T-cell (primary cell): ENCODE data around the gene C2CD2L. TPM values are rescaled to one million over a fixed set of nuclear protein-coding genes. Genes with fewer than 3 reads are reported as not detected.
"Not testable (repeated sequence)": the region's sequence is repeated elsewhere in the genome, so short reads cannot be mapped to it uniquely, and the experiment has no call there.

Experiments
- ATAC-seq, 4 experiments: fragments of 200-7000 bp in 3 of 4; fragments of 150-1000 bp in 1 of 4; cut with Tn5 transposase; replicated peaks in 1 of 4; 1 replicate in 3 of 4; 2 replicates in 1 of 4; pipeline ENCODE4 v1.10.0; 2021; ENCODE audit warnings: moderate library complexity in 3 of 4, mild to moderate bottlenecking in 2 of 4, moderate number of reproducible peaks in 1 of 4
- CTCF ChIA-PET, 2 donors: fragments of 300-600 bp; sonication (Branson Sonifier 250); formaldehyde crosslinking; loops; one replicate each; lab custom pipeline; 2022; ENCODE audit warnings: antibody characterized with exemption in 2 of 2; lab: Charles Lee
- POLR2A ChIA-PET, 2 donors: fragments of 300-600 bp; sonication (Branson Sonifier 250); formaldehyde crosslinking; loops; one replicate each; lab custom pipeline; 2022; ENCODE audit warnings: antibody characterized with exemption in 2 of 2; lab: Charles Lee
- DNase-seq, 35 experiments: peaks; one replicate each; pipeline versions ENCODE4 v3.0.0 to v3.0.0-alpha.2; 2013 to 2023
- H3K27ac ChIP-seq: one replicate; pipeline ENCODE4 v1.5.1; 2013; ENCODE audit warnings: low read length
- H3K27me3 ChIP-seq, 2 experiments: replicated peaks in 1 of 2; 1 replicate in 1 of 2; 2 replicates in 1 of 2; pipeline versions ENCODE4 v1.6.1 to v1.7.0; 2013; ENCODE audit warnings: low read length in 1 of 2, mixed read lengths in 1 of 2; ENCODE audit not compliant: control insufficient read depth in 2 of 2, insufficient read depth in 2 of 2; ENCODE audit errors: extremely low read depth in 1 of 2
- H3K36me3 ChIP-seq, 2 donors: 1 replicate in 1 of 2; 2 replicates in 1 of 2; pipeline versions ENCODE4 v1.6.1 to v1.7.0; 2013; ENCODE audit warnings: low read length in 1 of 2; ENCODE audit not compliant: control insufficient read depth in 2 of 2, insufficient read depth in 1 of 2; ENCODE audit errors: extremely low read depth in 1 of 2
- H3K4me1 ChIP-seq, 2 experiments: 1 replicate in 1 of 2; 2 replicates in 1 of 2; pipeline versions ENCODE4 v1.6.1 to v1.7.0; 2013; ENCODE audit warnings: low read length in 2 of 2, mixed read lengths in 1 of 2; ENCODE audit not compliant: insufficient read depth in 2 of 2, control insufficient read depth in 1 of 2; ENCODE audit errors: extremely low read depth in 1 of 2
- H3K4me3 ChIP-seq, 2 donors: 1 replicate in 1 of 2; 2 replicates in 1 of 2; pipeline versions ENCODE4 v1.5.1 to v1.7.0; 2013; ENCODE audit warnings: mild to moderate bottlenecking in 2 of 2, low read length in 1 of 2, moderate library complexity in 1 of 2; ENCODE audit not compliant: control insufficient read depth in 1 of 2; ENCODE audit errors: extremely low read depth in 1 of 2
- H3K9me3 ChIP-seq: 2 replicates; pipeline ENCODE4 v1.7.0; 2013
- H3K27ac Mint-ChIP-seq, 2 donors: one replicate each; pipeline ENCODE4 v1.8.0; 2020 to 2021; ENCODE audit warnings: mild to moderate bottlenecking in 2 of 2, mixed read lengths in 2 of 2
- H3K27me3 Mint-ChIP-seq, 2 donors: one replicate each; pipeline ENCODE4 v1.8.0; 2021 to 2022; ENCODE audit warnings: mixed read lengths in 2 of 2
- H3K36me3 Mint-ChIP-seq: one replicate; pipeline ENCODE4 v1.8.0; 2021; ENCODE audit warnings: mixed read lengths
- H3K4me1 Mint-ChIP-seq, 3 donors: one replicate each; pipeline ENCODE4 v1.8.0; 2020 to 2022; ENCODE audit warnings: mixed read lengths in 3 of 3, mild to moderate bottlenecking in 1 of 3
- H3K4me3 Mint-ChIP-seq, 3 donors: one replicate each; pipeline ENCODE4 v1.8.0; 2020 to 2022; ENCODE audit warnings: mild to moderate bottlenecking in 3 of 3, mixed read lengths in 3 of 3, moderate library complexity in 3 of 3
- H3K9me3 Mint-ChIP-seq, 3 donors: one replicate each; pipeline ENCODE4 v1.8.0; 2020 to 2022; ENCODE audit warnings: mixed read lengths in 3 of 3
- WGBS: methylation state at CpG from one replicate; pipeline ENCODE4 v1.1.5; 2013; ENCODE audit warnings: missing lambda C conversion rate; ENCODE audit not compliant: insufficient coverage; 5-methylcytosine and 5-hydroxymethylcytosine counted together
- total RNA-seq, 35 experiments: library from RNA in 6 of 35; stranded (reverse) in 6 of 35; fragments of 120-200 nt in 1 of 35; gene quantifications; one replicate each; pipeline versions ENCODE4 v1.2.1 to v1.2.4 and lab custom pipeline; 2013 to 2026

The C2CD2L gene
- total RNA-seq, 5 donors from 2014 or later (not counting 1 experiment from before 2014, with no cell fraction given): 18.9 to 36.4 (median 30.6) TPM

GRCh38 chr11:119126675-119127268 lies 19.6 kb downstream of the C2CD2L start:
- peaks cover 12 to 60% of the 10 kb centered on the region in 2 donors for H3K36me3 ChIP-seq
- ChIA-PET POLR2A (interaction anchor here in 1 of 2 donors (0.6 to 0.7 kb wide), 3 partner anchors 11 to 599 kb away, joined by 4 to 8 read pairs (median 6); no protein-coding TSS in a partner anchor), CTCF (no interaction called here)
- Mint-ChIP-seq H3K36me3 (peaks cover 33% of the 10 kb centered on the region), H3K27me3 (no peaks in the 10 kb centered on the region), H3K4me3 (no peak overlapping the region), H3K9me3 (no peaks in the 10 kb centered on the region), H3K27ac (peak overlapping the region; percentile 69 to 72), H3K4me1 (peaks cover 27 to 39% (median 33%) of the 10 kb centered on the region in 3 donors)
- ATAC-seq: no peak
- H3K27ac ChIP-seq: no peak overlapping the region
- no peaks in the 10 kb centered on the region for H3K9me3 ChIP-seq
- peaks cover 8 to 14% of the 10 kb centered on the region in 2 experiments for H3K4me1 ChIP-seq
- 100% methylated on average over 1 of the region's 5 CpGs for WGBS
- H3K4me3 ChIP-seq: no peak overlapping the region
- no peaks in the 10 kb centered on the region for H3K27me3 ChIP-seq
- DNase-seq: no peak

- Histone ChIP-seq H3K9me3 (no peaks in the 10 kb centered on the region), H3K4me3 (no peak overlapping the region), H3K36me3 (peaks cover 26 to 68% of the 10 kb centered on the region in 2 donors), H3K27ac (no peak overlapping the region), H3K27me3 (no peaks in the 10 kb centered on the region), H3K4me1 (no peaks in the 10 kb centered on the region)
- no peaks in the 10 kb centered on the region for H3K9me3 Mint-ChIP-seq
- no peaks in the 10 kb centered on the region for H3K27me3 Mint-ChIP-seq
- ChIA-PET CTCF (interaction anchor here in 1 of 2 donors (0.6 to 0.7 kb wide), 3 partner anchors 45 to 954 kb away, joined by 3 to 4 read pairs (median 3); partner anchors contain the start of gene SCN2B), POLR2A (interaction anchor here in 1 of 2 donors (0.5 kb wide), 1 partner anchor 15 kb away, joined by 8 read pairs; no protein-coding TSS in a partner anchor)
- peaks cover 44% of the 10 kb centered on the region for H3K36me3 Mint-ChIP-seq
- no peak for ATAC-seq
- H3K27ac Mint-ChIP-seq: no peak overlapping the region
- H3K4me1 Mint-ChIP-seq: peaks cover 0 to 14% (median 10%) of the 10 kb centered on the region in 3 donors
- no peak for DNase-seq
- 86% methylated on average over 1 of the region's 3 CpGs for WGBS
- H3K4me3 Mint-ChIP-seq: no peak overlapping the region
Observed at GRCh38 chr11:119130662-119131061, 23.5 kb downstream of the C2CD2L start.

- Histone ChIP-seq H3K36me3 (peaks cover 24 to 50% of the 10 kb centered on the region in 2 donors), H3K4me1 (no peaks in the 10 kb centered on the region)
Observed at GRCh38 chr11:119134389-119134978, 27.3 kb downstream of the C2CD2L start.

GRCh38 chr11:119139276-119139675 lies 32.1 kb downstream of the C2CD2L start:
- H3K4me3 Mint-ChIP-seq, H3K27ac Mint-ChIP-seq, H3K4me1 ChIP-seq, H3K4me1 Mint-ChIP-seq, H3K9me3 ChIP-seq, H3K9me3 Mint-ChIP-seq, ATAC-seq, H3K36me3 Mint-ChIP-seq, H3K36me3 ChIP-seq, CTCF ChIA-PET, POLR2A ChIA-PET, H3K4me3 ChIP-seq, H3K27ac ChIP-seq, DNase-seq: not testable (repeated sequence)
- peaks cover 0 to 23% of the 10 kb centered on the region in 2 experiments for H3K27me3 ChIP-seq
- 94% methylated on average over 6 of the region's 10 CpGs for WGBS
- H3K27me3 Mint-ChIP-seq: peaks cover 5 to 22% of the 10 kb centered on the region in 2 donors

More at GRCh38 chr11:119134389-119134978, 27.3 kb downstream of the C2CD2L start:
- WGBS: 96% methylated on average over 2 of the region's 4 CpGs
- H3K27me3 ChIP-seq: no peaks in the 10 kb centered on the region
- peaks cover 0 to 8% of the 10 kb centered on the region in 2 donors for H3K27me3 Mint-ChIP-seq
- H3K36me3 Mint-ChIP-seq: peaks cover 44% of the 10 kb centered on the region
- H3K9me3 ChIP-seq: no peaks in the 10 kb centered on the region
- H3K4me3 ChIP-seq: no peak overlapping the region
- H3K9me3 Mint-ChIP-seq: no peaks in the 10 kb centered on the region
- DNase-seq (no peak), ATAC-seq (peak in 2 of 4 experiments; percentile 16 to 42)
- no peak overlapping the region for H3K4me3 Mint-ChIP-seq
- no peak overlapping the region for H3K27ac ChIP-seq
- CTCF ChIA-PET: no interaction called here
- H3K27ac Mint-ChIP-seq: no peak overlapping the region
- POLR2A ChIA-PET: no interaction called here
- H3K4me1 Mint-ChIP-seq: peaks cover 0 to 3% (median 2%) of the 10 kb centered on the region in 3 donors

GRCh38 chr11:119144825-119145486 lies 37.8 kb downstream of the C2CD2L start:
- Mint-ChIP-seq H3K4me1 (peaks cover 10 to 15% (median 13%) of the 10 kb centered on the region in 3 donors), H3K27me3 (peaks cover 28 to 49% of the 10 kb centered on the region in 2 donors), H3K4me3 (no peak overlapping the region), H3K36me3 (no peaks in the 10 kb centered on the region), H3K27ac (no peak overlapping the region), H3K9me3 (no peaks in the 10 kb centered on the region)
- ATAC-seq: no peak
- Histone ChIP-seq H3K4me1 (peaks cover 0 to 21% of the 10 kb centered on the region in 2 experiments), H3K27me3 (peaks cover 0 to 65% of the 10 kb centered on the region in 2 experiments), H3K4me3 (no peak overlapping the region), H3K27ac (no peak overlapping the region), H3K9me3 (no peaks in the 10 kb centered on the region), H3K36me3 (no peaks in the 10 kb centered on the region)
- CTCF ChIA-PET: interaction anchor here (0.6 to 0.7 kb wide), 2 partner anchors 35 to 51 kb away, joined by 3 to 6 read pairs; no protein-coding TSS in a partner anchor
- whole genome bisulfite sequencing: 33% methylated on average over 2 of the region's 7 CpGs
- POLR2A ChIA-PET: interaction anchor here in 1 of 2 donors (0.6 kb wide), 1 partner anchor 803 kb away, joined by 3 read pairs; no protein-coding TSS in a partner anchor
- peak in 10 of 35 experiments; percentile 10 to 40 (median 16) for DNase-seq

- H3K27ac Mint-ChIP-seq: no peak overlapping the region
- 68% methylated on average over 3 of the region's 3 CpGs for WGBS
- no peaks in the 10 kb centered on the region for H3K9me3 Mint-ChIP-seq
- H3K4me3 Mint-ChIP-seq: no peak overlapping the region
- H3K27me3 Mint-ChIP-seq: peaks cover 28 to 47% of the 10 kb centered on the region in 2 donors
- H3K9me3 ChIP-seq: no peaks in the 10 kb centered on the region
- peaks cover 10 to 15% (median 13%) of the 10 kb centered on the region in 3 donors for H3K4me1 Mint-ChIP-seq
- ChIA-PET POLR2A (interaction anchor here in 1 of 2 donors (0.6 kb wide), 1 partner anchor 21 kb away, joined by 6 read pairs; no protein-coding TSS in a partner anchor), CTCF (interaction anchor here in 1 of 2 donors (0.7 kb wide), 1 partner anchor 50 kb away, joined by 3 read pairs; no protein-coding TSS in a partner anchor)
- H3K36me3 ChIP-seq: no peaks in the 10 kb centered on the region
- no peaks in the 10 kb centered on the region for H3K36me3 Mint-ChIP-seq
- DNase-seq: no peak
- no peak overlapping the region for H3K4me3 ChIP-seq
- H3K27ac ChIP-seq: no peak overlapping the region
- ATAC-seq: no peak
- peaks cover 0 to 21% of the 10 kb centered on the region in 2 experiments for H3K4me1 ChIP-seq
- peaks cover 0 to 68% of the 10 kb centered on the region in 2 experiments for H3K27me3 ChIP-seq
Observed at GRCh38 chr11:119145551-119145950, 38.4 kb downstream of the C2CD2L start.
